Measurements from ENCODE around the gene SERPINA9.
A peak's percentile ranks its signal among the peaks of the same experiment; 100 is the strongest.
"Not testable (repeated sequence)": the region's sequence is repeated elsewhere in the genome, so short reads cannot be mapped to it uniquely, and the experiment has no call there.

Gene SERPINA9

GRCh38 chr14:94423453-94424056 is 52.4 kb downstream of the SERPINA9 start:
- DNase-seq (ENCODE audit: low read depth in 2 of 2), result peak in 1 of 2 experiments; percentile 56

GRCh38 chr14:94421316-94421715 is 54.7 kb downstream of the SERPINA9 start:
- DNase-seq (ENCODE audit: low read depth in 2 of 2), result no peak

GRCh38 chr14:94417497-94418205 is 58.3 kb downstream of the SERPINA9 start:
- DNase-seq (ENCODE audit: low read depth in 2 of 2), result not testable (repeated sequence)

Data from stimulated activated CD4-positive, alpha-beta T cell treated with anti-CD3 and anti-CD28 coated beads, Interleukin-12 subunit alpha, Interleukin-12 subunit beta, amount 100 ng/mL, for 24 hours (primary cell).